Loucy (cell line): ENCODE measurements around the gene TDRD12.
"Not testable (repeated sequence)": the region's sequence is repeated elsewhere in the genome, so short reads cannot be mapped to it uniquely, and the experiment has no call there.

Source experiments
- EZH2phosphoT487 ChIP-seq: fragments of 200-600 bp; IDR thresholded peaks from 2 replicates; pipeline ENCODE4 v1.6.1; 2018; ENCODE audit warnings: antibody characterized with exemption, mild to moderate bottlenecking, moderate library complexity, borderline replicate concordance
- TF ChIP-seq, protein P1 (sequence below): fragments of 200-600 bp; sonication (generic); conservative IDR thresholded peaks from 2 replicates; pipeline ENCODE4 v1.5.1; 2014; ENCODE audit warnings: mild to moderate bottlenecking, antibody characterized with exemption, low read length

DNA sequence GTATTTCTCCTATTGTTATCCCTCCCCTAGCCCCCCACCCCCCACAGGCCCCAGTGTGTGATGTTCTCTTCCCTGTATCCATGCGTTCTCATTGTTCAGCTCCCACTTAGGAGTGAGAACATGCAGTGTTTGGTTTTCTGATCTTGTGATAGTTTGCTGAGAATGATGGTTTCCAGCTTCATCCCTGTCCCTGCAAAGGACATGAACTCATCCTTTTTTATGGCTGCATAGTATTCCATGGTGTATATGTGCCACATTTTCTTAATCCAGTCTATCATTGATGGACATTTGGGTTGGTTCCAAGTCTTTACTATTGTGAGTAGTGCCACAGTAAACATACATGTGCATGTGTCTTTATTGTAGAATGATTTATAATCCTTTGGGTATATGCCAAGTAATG lies 62.5 kb downstream of the TDRD12 start:
- TF ChIP-seq, protein P1, sequence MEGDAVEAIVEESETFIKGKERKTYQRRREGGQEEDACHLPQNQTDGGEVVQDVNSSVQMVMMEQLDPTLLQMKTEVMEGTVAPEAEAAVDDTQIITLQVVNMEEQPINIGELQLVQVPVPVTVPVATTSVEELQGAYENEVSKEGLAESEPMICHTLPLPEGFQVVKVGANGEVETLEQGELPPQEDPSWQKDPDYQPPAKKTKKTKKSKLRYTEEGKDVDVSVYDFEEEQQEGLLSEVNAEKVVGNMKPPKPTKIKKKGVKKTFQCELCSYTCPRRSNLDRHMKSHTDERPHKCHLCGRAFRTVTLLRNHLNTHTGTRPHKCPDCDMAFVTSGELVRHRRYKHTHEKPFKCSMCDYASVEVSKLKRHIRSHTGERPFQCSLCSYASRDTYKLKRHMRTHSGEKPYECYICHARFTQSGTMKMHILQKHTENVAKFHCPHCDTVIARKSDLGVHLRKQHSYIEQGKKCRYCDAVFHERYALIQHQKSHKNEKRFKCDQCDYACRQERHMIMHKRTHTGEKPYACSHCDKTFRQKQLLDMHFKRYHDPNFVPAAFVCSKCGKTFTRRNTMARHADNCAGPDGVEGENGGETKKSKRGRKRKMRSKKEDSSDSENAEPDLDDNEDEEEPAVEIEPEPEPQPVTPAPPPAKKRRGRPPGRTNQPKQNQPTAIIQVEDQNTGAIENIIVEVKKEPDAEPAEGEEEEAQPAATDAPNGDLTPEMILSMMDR, result not testable (repeated sequence)
- not testable (repeated sequence) for TF ChIP-seq EZH2phosphoT487
